H1 (cell line): ENCODE results near the gene DELE1.
A peak's percentile ranks its signal among the peaks of the same experiment; 100 is the strongest.

ENCODE experiments used
- BRCA1 ChIP-seq: IDR thresholded peaks from 2 replicates; pipeline ENCODE4 v1.6.1; 2012; ENCODE audit warnings: low read depth, low read length, improper control_type of control experiment
- CREB1 ChIP-seq: IDR thresholded peaks from 2 replicates; pipeline ENCODE4 v1.6.1; 2012; ENCODE audit warnings: inconsistent platforms
- JUN ChIP-seq: IDR thresholded peaks from 2 replicates; pipeline ENCODE4 v1.6.1; 2011; ENCODE audit warnings: low read depth, mild to moderate bottlenecking, improper control_type of control experiment, low read length
- JUND ChIP-seq: IDR thresholded peaks from 2 replicates; pipeline ENCODE4 v1.6.1; 2011; ENCODE audit warnings: mild to moderate bottlenecking, improper control_type of control experiment, low read length
- KDM1A ChIP-seq: fragments of 200-600, 300-600 bp; sonication (generic); IDR thresholded peaks from 2 replicates; pipeline ENCODE4 v1.7.1; 2016; ENCODE audit warnings: mild to moderate bottlenecking, low read length, borderline replicate concordance
- POLR2AphosphoS5 ChIP-seq: IDR thresholded peaks from 2 replicates; pipeline ENCODE4 v1.6.1; 2011; ENCODE audit warnings: low read depth, low read length
- RAD21 ChIP-seq, 2 experiments: IDR thresholded peaks in 1 of 2; conservative IDR thresholded peaks in 1 of 2; 2 replicates each; pipeline ENCODE4 v1.6.1; 2011; ENCODE audit warnings: low read depth in 2 of 2, low read length in 2 of 2, improper control_type of control experiment in 1 of 2, inconsistent platforms in 1 of 2, mild to moderate bottlenecking in 1 of 2, moderate library complexity in 1 of 2
- SIX5 ChIP-seq: IDR thresholded peaks from 2 replicates; pipeline ENCODE4 v1.6.1; 2011; ENCODE audit warnings: mild to moderate bottlenecking, low read depth, low read length
- SP1 ChIP-seq: IDR thresholded peaks from 2 replicates; pipeline ENCODE4 v1.6.1; 2011; ENCODE audit warnings: low read depth, low read length
- TF ChIP-seq, protein P1 (sequence below): IDR thresholded peaks from 2 replicates; pipeline ENCODE4 v1.6.1; 2012; ENCODE audit warnings: inconsistent platforms
- TF ChIP-seq, protein P2 (sequence below), 3 experiments: IDR thresholded peaks; 1 replicate in 2 of 3; 2 replicates in 1 of 3; pipeline versions ENCODE4 v1.5.1 to v1.6.1; 2011; ENCODE audit warnings: low read length in 3 of 3, mild to moderate bottlenecking in 3 of 3, inconsistent platforms in 2 of 3, low read depth in 1 of 3, moderate library complexity in 1 of 3; ENCODE audit not compliant: insufficient read depth in 1 of 3; ENCODE audit errors: control extremely low read depth in 1 of 3
- TF ChIP-seq, protein P3 (sequence below): IDR thresholded peaks from 2 replicates; pipeline ENCODE4 v1.6.1; 2011; ENCODE audit warnings: low read length, improper control_type of control experiment

DNA sequence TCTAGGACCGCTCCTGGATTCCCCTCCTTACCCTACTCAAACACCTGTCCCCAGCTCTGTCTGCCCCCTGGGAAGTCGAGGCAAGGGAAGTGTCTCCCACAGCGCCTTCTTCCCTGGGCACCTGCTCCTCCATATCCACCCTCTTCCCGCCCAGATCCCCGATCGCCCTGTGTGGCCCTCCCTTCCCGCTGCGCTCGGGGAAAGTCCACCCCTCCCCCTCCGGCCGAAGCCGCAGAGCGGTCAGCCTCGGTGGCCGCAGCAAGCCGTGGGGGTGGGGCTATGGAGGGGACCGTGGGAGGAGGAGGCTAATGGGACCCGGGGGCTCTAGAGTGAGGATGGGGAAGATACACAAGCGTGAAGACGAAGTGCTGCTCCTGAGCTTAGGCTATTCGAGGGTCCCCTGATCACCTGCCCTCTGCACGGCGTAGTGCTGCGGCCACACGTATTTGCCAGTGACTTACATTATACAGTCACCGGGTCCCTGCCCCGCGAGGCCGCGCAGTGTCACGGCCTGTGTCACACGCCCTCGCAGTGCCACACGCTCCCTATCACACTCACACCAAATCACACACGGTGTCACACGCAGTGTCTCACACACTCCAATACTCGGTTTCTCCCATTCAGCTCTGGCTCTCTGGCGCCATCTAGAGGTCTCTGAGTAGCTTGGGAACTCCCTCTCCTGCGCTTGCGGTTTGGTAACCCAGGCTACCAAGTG, 44.8 kb upstream of the DELE1 start:
- 0 out of 2 replicates have a peak, but pooled peaks have one; percentile 37 for TF ChIP-seq POLR2AphosphoS5
- TF ChIP-seq KDM1A = peak; percentile 44; the same call in 1 of the 2 replicates
- TF ChIP-seq, protein P1, sequence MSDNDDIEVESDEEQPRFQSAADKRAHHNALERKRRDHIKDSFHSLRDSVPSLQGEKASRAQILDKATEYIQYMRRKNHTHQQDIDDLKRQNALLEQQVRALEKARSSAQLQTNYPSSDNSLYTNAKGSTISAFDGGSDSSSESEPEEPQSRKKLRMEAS = peak; percentile 71
- no peak for TF ChIP-seq SIX5
- TF ChIP-seq, protein P2, sequence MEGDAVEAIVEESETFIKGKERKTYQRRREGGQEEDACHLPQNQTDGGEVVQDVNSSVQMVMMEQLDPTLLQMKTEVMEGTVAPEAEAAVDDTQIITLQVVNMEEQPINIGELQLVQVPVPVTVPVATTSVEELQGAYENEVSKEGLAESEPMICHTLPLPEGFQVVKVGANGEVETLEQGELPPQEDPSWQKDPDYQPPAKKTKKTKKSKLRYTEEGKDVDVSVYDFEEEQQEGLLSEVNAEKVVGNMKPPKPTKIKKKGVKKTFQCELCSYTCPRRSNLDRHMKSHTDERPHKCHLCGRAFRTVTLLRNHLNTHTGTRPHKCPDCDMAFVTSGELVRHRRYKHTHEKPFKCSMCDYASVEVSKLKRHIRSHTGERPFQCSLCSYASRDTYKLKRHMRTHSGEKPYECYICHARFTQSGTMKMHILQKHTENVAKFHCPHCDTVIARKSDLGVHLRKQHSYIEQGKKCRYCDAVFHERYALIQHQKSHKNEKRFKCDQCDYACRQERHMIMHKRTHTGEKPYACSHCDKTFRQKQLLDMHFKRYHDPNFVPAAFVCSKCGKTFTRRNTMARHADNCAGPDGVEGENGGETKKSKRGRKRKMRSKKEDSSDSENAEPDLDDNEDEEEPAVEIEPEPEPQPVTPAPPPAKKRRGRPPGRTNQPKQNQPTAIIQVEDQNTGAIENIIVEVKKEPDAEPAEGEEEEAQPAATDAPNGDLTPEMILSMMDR (IDR thresholded peaks at IDR 0.05; ENCODE audit: control extremely low read depth in 1 of 3, insufficient read depth in 1 of 3, low read depth in 1 of 3, low read length in 3 of 3) = peak in 2 of 3 experiments; percentile 87 to 98; a peak in 3 of 4 replicates
- peak; percentile 92 to 94 for TF ChIP-seq RAD21 (IDR thresholded peaks at IDR 0.05 in 1 of 2, conservative IDR thresholded peaks at IDR 0.05 in 1 of 2; ENCODE audit: low read depth in 2 of 2, low read length in 2 of 2)
- TF ChIP-seq CREB1 = 0 out of 2 replicates have a peak, but pooled peaks have one; percentile 17
- no peak for TF ChIP-seq BRCA1
- TF ChIP-seq, protein P3, sequence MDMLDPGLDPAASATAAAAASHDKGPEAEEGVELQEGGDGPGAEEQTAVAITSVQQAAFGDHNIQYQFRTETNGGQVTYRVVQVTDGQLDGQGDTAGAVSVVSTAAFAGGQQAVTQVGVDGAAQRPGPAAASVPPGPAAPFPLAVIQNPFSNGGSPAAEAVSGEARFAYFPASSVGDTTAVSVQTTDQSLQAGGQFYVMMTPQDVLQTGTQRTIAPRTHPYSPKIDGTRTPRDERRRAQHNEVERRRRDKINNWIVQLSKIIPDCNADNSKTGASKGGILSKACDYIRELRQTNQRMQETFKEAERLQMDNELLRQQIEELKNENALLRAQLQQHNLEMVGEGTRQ = no peak
- TF ChIP-seq JUND = no peak
- TF ChIP-seq JUN = no peak
- TF ChIP-seq SP1 = no peak; the same call in 1 of the 2 replicates
